ENCODE results near the gene TSGA10IP. TPM values are rescaled to one million over a fixed set of nuclear protein-coding genes. Genes with fewer than 3 reads are reported as not detected.

Gene TSGA10IP
- total and polyA plus RNA-seq, 2 donors (not counting 1 experiment from before 2014, with no cell fraction given) = not detected

- H3K27ac Mint-ChIP-seq = no peak overlapping the region
- no peak overlapping the region for H2AFZ ChIP-seq (ENCODE audit: insufficient read depth, low read depth, low read length, poor library complexity, severe bottlenecking)
- H3K4me2 ChIP-seq (replicated peaks; ENCODE audit: low read depth, low read length, poor library complexity, severe bottlenecking) = no peak overlapping the region
- ChIA-PET POLR2A (no interaction called here), CTCF (interaction anchor here (1.7 kb wide), 1 partner anchor 19 kb away, joined by 6 read pairs; the partner anchor contains the start of gene FIBP)
- H3K27me3 Mint-ChIP-seq = peaks cover 41% of the 10 kb centered on the region
- DNase-seq = no peak
- H3K4me3 ChIP-seq (ENCODE audit: control extremely low read depth in 1 of 5, extremely low read depth in 1 of 5, insufficient read depth in 1 of 5, low read depth in 2 of 5, low read length in 4 of 5) = no peak overlapping the region
- H3K9me3 ChIP-seq (ENCODE audit: control extremely low read depth in 1 of 3, control insufficient read depth in 2 of 3, insufficient read depth in 1 of 3, low read length in 2 of 3) = no peaks in the 10 kb centered on the region
- H3K36me3 ChIP-seq (replicated peaks in 1 of 2; ENCODE audit: control extremely low read depth in 1 of 2, control insufficient read depth in 1 of 2, extremely low read depth in 1 of 2, insufficient read depth in 2 of 2, low read length in 1 of 2) = no peaks in the 10 kb centered on the region
- 90% methylated on average over 5 of the region's 6 CpGs for WGBS (ENCODE audit: insufficient coverage)
- TF ChIP-seq, protein P1, sequence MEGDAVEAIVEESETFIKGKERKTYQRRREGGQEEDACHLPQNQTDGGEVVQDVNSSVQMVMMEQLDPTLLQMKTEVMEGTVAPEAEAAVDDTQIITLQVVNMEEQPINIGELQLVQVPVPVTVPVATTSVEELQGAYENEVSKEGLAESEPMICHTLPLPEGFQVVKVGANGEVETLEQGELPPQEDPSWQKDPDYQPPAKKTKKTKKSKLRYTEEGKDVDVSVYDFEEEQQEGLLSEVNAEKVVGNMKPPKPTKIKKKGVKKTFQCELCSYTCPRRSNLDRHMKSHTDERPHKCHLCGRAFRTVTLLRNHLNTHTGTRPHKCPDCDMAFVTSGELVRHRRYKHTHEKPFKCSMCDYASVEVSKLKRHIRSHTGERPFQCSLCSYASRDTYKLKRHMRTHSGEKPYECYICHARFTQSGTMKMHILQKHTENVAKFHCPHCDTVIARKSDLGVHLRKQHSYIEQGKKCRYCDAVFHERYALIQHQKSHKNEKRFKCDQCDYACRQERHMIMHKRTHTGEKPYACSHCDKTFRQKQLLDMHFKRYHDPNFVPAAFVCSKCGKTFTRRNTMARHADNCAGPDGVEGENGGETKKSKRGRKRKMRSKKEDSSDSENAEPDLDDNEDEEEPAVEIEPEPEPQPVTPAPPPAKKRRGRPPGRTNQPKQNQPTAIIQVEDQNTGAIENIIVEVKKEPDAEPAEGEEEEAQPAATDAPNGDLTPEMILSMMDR (IDR thresholded peaks at IDR 0.05) = no peak
- no peak for TF ChIP-seq EZH2 (IDR thresholded peaks at IDR 0.05; ENCODE audit: borderline replicate concordance, insufficient read depth, low read depth, low read length, poor library complexity, severe bottlenecking)
- H3K9me3 Mint-ChIP-seq (ENCODE audit: insufficient read depth) = no peaks in the 10 kb centered on the region
- H3K4me1 ChIP-seq (ENCODE audit: control insufficient read depth in 2 of 2, insufficient read depth in 2 of 2, low read length in 2 of 2) = peaks cover 0 to 3% of the 10 kb centered on the region in 2 donors
- H3K27ac ChIP-seq (ENCODE audit: low read length in 2 of 2) = no peak overlapping the region
- ATAC-seq (ENCODE audit: low read depth) = no peak
- peaks cover 9% of the 10 kb centered on the region for H3K79me2 ChIP-seq (ENCODE audit: control insufficient read depth, insufficient read depth, low read length)
- H3K4me1 Mint-ChIP-seq = peaks cover 5% of the 10 kb centered on the region
- no peak overlapping the region for H3K9ac ChIP-seq (ENCODE audit: low read length)
- intact Hi-C loops (cut with micrococcal nuclease) = no loop called here
- peaks cover 0 to 35% (median 9%) of the 10 kb centered on the region in 4 experiments for H3K27me3 ChIP-seq (replicated peaks in 1 of 4; ENCODE audit: control extremely low read depth in 1 of 4, control insufficient read depth in 3 of 4, insufficient read depth in 4 of 4, low read length in 3 of 4)
- H3K4me3 Mint-ChIP-seq = no peak overlapping the region
- no peaks in the 10 kb centered on the region for H4K20me1 ChIP-seq (ENCODE audit: control insufficient read depth, insufficient read depth, low read length, poor library complexity, severe bottlenecking)
Measured at GRCh38 chr11:65907878-65908277, 37.4 kb upstream of the TSGA10IP start.

DNA sequence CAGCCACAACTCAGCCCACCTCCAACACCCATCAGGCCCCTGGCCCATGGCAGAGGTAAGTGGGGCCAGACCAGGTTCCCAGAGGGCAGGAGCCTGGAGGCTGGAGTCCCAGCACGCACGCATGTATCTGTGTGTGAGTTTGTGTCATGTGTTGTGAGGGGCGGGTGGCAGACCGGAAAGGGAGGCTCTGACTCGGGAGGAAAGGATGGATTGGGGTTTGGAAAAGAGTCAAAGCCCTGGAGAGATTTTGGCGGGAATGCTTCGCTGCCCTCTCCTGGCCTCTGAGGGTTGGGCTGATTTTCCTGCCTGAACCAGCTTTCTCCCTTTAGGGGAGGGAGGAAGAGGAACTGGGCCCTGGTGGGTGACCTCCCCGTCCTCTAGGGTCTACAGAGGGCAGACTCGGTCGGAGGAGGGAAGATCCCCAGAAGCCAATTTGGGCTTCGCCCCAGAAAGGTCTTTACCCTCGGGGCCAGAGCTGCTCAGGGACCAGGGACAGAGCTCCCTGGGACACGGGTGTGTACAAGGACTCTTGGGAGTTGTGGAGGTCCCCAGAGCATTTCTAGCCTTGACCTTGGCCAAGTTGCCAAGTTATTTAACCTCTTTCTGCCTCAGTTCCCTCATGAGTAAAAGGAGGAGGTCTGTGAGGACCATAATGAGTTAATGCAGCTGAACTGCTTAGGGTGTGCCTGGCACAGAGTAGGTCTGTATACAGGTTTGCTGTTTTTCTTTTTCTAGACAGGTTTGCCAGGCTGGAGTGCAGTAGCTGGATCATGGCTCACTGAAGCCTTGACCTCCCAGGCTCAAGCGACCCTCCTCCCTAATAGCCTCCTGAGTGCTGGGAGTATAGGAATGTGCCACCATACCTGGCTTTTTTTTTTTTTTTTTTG, 33.4 kb upstream of the TSGA10IP start:
- Histone ChIP-seq H3K36me3 (replicated peaks in 1 of 2; ENCODE audit: control extremely low read depth in 1 of 2, control insufficient read depth in 1 of 2, extremely low read depth in 1 of 2, insufficient read depth in 2 of 2, low read length in 1 of 2) (no peaks in the 10 kb centered on the region), H2AFZ (ENCODE audit: insufficient read depth, low read depth, low read length, poor library complexity, severe bottlenecking) (no peak overlapping the region), H3K4me2 (replicated peaks; ENCODE audit: low read depth, low read length, poor library complexity, severe bottlenecking) (no peak overlapping the region), H3K27ac (ENCODE audit: low read length in 2 of 2) (no peak overlapping the region), H3K9ac (ENCODE audit: low read length) (no peak overlapping the region), H3K4me3 (ENCODE audit: control extremely low read depth in 1 of 5, extremely low read depth in 1 of 5, insufficient read depth in 1 of 5, low read depth in 2 of 5, low read length in 4 of 5) (no peak overlapping the region), H3K4me1 (ENCODE audit: control insufficient read depth in 2 of 2, insufficient read depth in 2 of 2, low read length in 2 of 2) (peaks cover 0 to 26% of the 10 kb centered on the region in 2 donors), H3K9me3 (ENCODE audit: control extremely low read depth in 1 of 3, control insufficient read depth in 2 of 3, insufficient read depth in 1 of 3, low read length in 2 of 3) (no peaks in the 10 kb centered on the region), H3K79me2 (ENCODE audit: control insufficient read depth, insufficient read depth, low read length) (peaks cover 13% of the 10 kb centered on the region), H4K20me1 (ENCODE audit: control insufficient read depth, insufficient read depth, low read length, poor library complexity, severe bottlenecking) (no peaks in the 10 kb centered on the region), H3K27me3 (replicated peaks in 1 of 4; ENCODE audit: control extremely low read depth in 1 of 4, control insufficient read depth in 3 of 4, insufficient read depth in 4 of 4, low read length in 3 of 4) (peaks cover 0 to 29% (median 7%) of the 10 kb centered on the region in 4 experiments)
- Mint-ChIP-seq H3K27ac (no peak overlapping the region), H3K9me3 (ENCODE audit: insufficient read depth) (no peaks in the 10 kb centered on the region), H3K4me1 (peaks cover 26% of the 10 kb centered on the region), H3K27me3 (peaks cover 29% of the 10 kb centered on the region), H3K4me3 (no peak overlapping the region)
- intact Hi-C loops (cut with micrococcal nuclease) = no loop called here
- 26% methylated on average over 10 of the region's 14 CpGs for WGBS (ENCODE audit: insufficient coverage)
- DNase-seq = no peak
- POLR2A ChIA-PET = interaction anchor here (0.8 kb wide), 1 partner anchor 24 kb away, joined by 5 read pairs; the partner anchor contains the start of gene FIBP
- no peak for TF ChIP-seq EZH2 (IDR thresholded peaks at IDR 0.05; ENCODE audit: borderline replicate concordance, insufficient read depth, low read depth, low read length, poor library complexity, severe bottlenecking)
- TF ChIP-seq, protein P1 (IDR thresholded peaks at IDR 0.05) = no peak
- ATAC-seq (ENCODE audit: low read depth) = no peak
- CTCF ChIA-PET = interaction anchor here (2.2 kb wide), 1 partner anchor 28 kb away, joined by 6 read pairs; no protein-coding TSS in a partner anchor

Data from B cell (primary cell).